Brain microvascular endothelial cell (primary cell): Measurements from ENCODE around the gene ZBTB20.

ENCODE experiments used
- DNase-seq: peaks from one replicate; pipeline ENCODE4 v3.0.0-alpha.2; 2020
- H3K27ac ChIP-seq: fragments of 250-450 bp; sonication (Bioruptor Pico); 2 replicates; pipeline ENCODE4 v1.5.1; 2020; ENCODE audit warnings: mild to moderate bottlenecking, moderate library complexity
- H3K27me3 ChIP-seq: fragments of 250-450 bp; sonication (Bioruptor Pico); replicated peaks from 2 replicates; pipeline ENCODE4 v1.5.1; 2020; ENCODE audit warnings: mild to moderate bottlenecking
- H3K36me3 ChIP-seq: fragments of 250-450 bp; sonication (Bioruptor Pico); replicated peaks from 2 replicates; pipeline ENCODE4 v1.5.1; 2020; ENCODE audit warnings: mild to moderate bottlenecking
- H3K4me3 ChIP-seq: 2 replicates; pipeline ENCODE4 v1.5.1; 2011; ENCODE audit warnings: low read depth, mild to moderate bottlenecking, control low read depth, low read length, moderate library complexity
- CTCF ChIP-seq: IDR thresholded peaks from 2 replicates; pipeline ENCODE4 v1.5.1; 2011; ENCODE audit warnings: low read depth, mild to moderate bottlenecking, moderate library complexity, low read length, control low read depth, inconsistent platforms; ENCODE audit errors: missing control alignments
- in situ Hi-C: cut with HindIII; loops from 2 replicates; pipeline ENCODE4 v1.10.0; 2017; ENCODE audit warnings: low sequenced_read_pairs, low pct_ligation_motif_present

Gene ZBTB20

GRCh38 chr3:114494498-114494897, 652.6 kb downstream of the ZBTB20 start:
- no peak overlapping the region for H3K27ac ChIP-seq
- no peak for TF ChIP-seq CTCF
- H3K4me3 ChIP-seq: no peak overlapping the region
- H3K27me3 ChIP-seq: no peaks in the 10 kb centered on the region
- DNase-seq: no peak
- H3K36me3 ChIP-seq: no peaks in the 10 kb centered on the region
- in situ Hi-C loops: no loop called here

- no peak overlapping the region for H3K27ac ChIP-seq
- no peak for DNase-seq
- TF ChIP-seq CTCF: no peak
- in situ Hi-C loops: no loop called here
- no peaks in the 10 kb centered on the region for H3K27me3 ChIP-seq
- no peak overlapping the region for H3K4me3 ChIP-seq
- no peaks in the 10 kb centered on the region for H3K36me3 ChIP-seq
Observed at GRCh38 chr3:114490829-114491228, 656.3 kb downstream of the ZBTB20 start.

- in situ Hi-C loops: no loop called here
- Histone ChIP-seq H3K27me3 (no peaks in the 10 kb centered on the region), H3K36me3 (no peaks in the 10 kb centered on the region), H3K27ac (no peak overlapping the region), H3K4me3 (no peak overlapping the region)
- TF ChIP-seq CTCF: no peak
- DNase-seq: no peak
Observed at GRCh38 chr3:114487502-114487901, 659.6 kb downstream of the ZBTB20 start.

- H3K27ac ChIP-seq: no peak overlapping the region
- in situ Hi-C loops: no loop called here
- TF ChIP-seq CTCF: no peak
- no peak for DNase-seq
- no peak overlapping the region for H3K4me3 ChIP-seq
- H3K27me3 ChIP-seq: no peaks in the 10 kb centered on the region
- no peaks in the 10 kb centered on the region for H3K36me3 ChIP-seq
Observed at GRCh38 chr3:114484919-114485318, 662.2 kb downstream of the ZBTB20 start.

- no peaks in the 10 kb centered on the region for H3K36me3 ChIP-seq
- H3K27me3 ChIP-seq: no peaks in the 10 kb centered on the region
- H3K27ac ChIP-seq: no peak overlapping the region
- no peak for DNase-seq
- in situ Hi-C loops: no loop called here
- H3K4me3 ChIP-seq: no peak overlapping the region
- TF ChIP-seq CTCF: no peak
Observed at GRCh38 chr3:114481113-114481512, 666.0 kb downstream of the ZBTB20 start.

- no peak for TF ChIP-seq CTCF
- DNase-seq: no peak
- in situ Hi-C loops: no loop called here
Observed at GRCh38 chr3:114480442-114480841, 666.6 kb downstream of the ZBTB20 start.

More at GRCh38 chr3:114480442-114480841, 666.6 kb downstream of the ZBTB20 start:
- Histone ChIP-seq H3K27me3 (no peaks in the 10 kb centered on the region), H3K4me3 (no peak overlapping the region), H3K27ac (no peak overlapping the region), H3K36me3 (no peaks in the 10 kb centered on the region)
